ENCODE measurements around the gene RAB25.
A peak's percentile ranks its signal among the peaks of the same experiment; 100 is the strongest.

Gene RAB25

DNA sequence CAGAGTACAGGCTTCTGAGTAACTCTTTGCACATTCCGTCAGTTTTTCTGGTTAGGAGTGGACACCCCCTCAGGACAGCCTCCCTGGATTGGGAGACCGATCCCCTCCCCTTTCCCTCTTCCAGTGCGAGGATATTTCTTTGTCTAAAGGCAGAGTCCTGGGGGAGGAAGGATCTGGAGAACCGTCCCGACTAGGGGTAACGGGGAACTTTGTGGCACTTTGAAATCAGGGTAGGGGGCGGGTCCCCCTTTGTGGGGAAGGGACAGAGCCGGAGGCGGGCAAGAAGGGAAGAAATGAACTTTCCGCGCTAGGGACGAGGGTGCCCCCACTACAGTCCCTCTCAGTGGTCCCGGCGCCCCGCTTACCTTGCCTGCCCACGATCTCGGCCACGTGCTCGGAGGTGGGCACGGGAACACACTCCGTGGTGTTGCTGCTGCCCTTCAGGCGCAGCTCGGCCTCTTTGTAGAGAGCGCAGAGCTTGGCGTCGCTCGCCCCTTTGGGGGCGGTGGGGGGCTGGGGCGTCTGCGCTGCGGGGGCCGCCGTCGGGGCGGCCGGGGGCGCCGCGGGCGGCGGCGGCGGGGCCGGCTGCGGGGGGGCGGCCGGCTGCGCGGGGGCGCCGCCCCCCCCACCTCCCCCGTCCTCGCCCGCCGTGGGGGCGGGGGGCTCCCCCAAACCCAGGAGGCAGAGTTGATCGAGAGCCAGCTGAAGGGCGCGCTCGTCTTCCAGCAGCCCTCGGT lies 20.4 kb downstream of the RAB25 start (continued):
- TF ChIP-seq ZBTB11 (tag by site-specific recombination; conservative IDR thresholded peaks at IDR 0.05; ENCODE audit: low read depth) = peak; percentile 73
- no peak for TF ChIP-seq ZNF555 (tag by site-specific recombination; conservative IDR thresholded peaks at IDR 0.05)
- peak; percentile 86 for TF ChIP-seq ZNF121 (tag by site-specific recombination; IDR thresholded peaks at IDR 0.05)
- TF ChIP-seq ZBTB20 (tag by site-specific recombination; IDR thresholded peaks at IDR 0.05) = peak; percentile 75; the same call in 1 of the 2 replicates
- TF ChIP-seq REPIN1 (tag by site-specific recombination; IDR thresholded peaks at IDR 0.05; ENCODE audit: low read depth) = no peak
- 0 out of 2 replicates have a peak, but pooled peaks have one; percentile 10 for TF ChIP-seq ZNF600 (tag by site-specific recombination; IDR thresholded peaks at IDR 0.05)
- no peak for TF ChIP-seq ZNF513 (tag by site-specific recombination; IDR thresholded peaks at IDR 0.05)
- no peak for TF ChIP-seq PRDM6 (tag by site-specific recombination; IDR thresholded peaks at IDR 0.05)
- TF ChIP-seq, protein P1, sequence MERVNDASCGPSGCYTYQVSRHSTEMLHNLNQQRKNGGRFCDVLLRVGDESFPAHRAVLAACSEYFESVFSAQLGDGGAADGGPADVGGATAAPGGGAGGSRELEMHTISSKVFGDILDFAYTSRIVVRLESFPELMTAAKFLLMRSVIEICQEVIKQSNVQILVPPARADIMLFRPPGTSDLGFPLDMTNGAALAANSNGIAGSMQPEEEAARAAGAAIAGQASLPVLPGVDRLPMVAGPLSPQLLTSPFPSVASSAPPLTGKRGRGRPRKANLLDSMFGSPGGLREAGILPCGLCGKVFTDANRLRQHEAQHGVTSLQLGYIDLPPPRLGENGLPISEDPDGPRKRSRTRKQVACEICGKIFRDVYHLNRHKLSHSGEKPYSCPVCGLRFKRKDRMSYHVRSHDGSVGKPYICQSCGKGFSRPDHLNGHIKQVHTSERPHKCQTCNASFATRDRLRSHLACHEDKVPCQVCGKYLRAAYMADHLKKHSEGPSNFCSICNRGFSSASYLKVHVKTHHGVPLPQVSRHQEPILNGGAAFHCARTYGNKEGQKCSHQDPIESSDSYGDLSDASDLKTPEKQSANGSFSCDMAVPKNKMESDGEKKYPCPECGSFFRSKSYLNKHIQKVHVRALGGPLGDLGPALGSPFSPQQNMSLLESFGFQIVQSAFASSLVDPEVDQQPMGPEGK (tag by site-specific recombination; IDR thresholded peaks at IDR 0.05) = peak; percentile 53; the same call in 1 of the 2 replicates
- TF ChIP-seq, protein P2, sequence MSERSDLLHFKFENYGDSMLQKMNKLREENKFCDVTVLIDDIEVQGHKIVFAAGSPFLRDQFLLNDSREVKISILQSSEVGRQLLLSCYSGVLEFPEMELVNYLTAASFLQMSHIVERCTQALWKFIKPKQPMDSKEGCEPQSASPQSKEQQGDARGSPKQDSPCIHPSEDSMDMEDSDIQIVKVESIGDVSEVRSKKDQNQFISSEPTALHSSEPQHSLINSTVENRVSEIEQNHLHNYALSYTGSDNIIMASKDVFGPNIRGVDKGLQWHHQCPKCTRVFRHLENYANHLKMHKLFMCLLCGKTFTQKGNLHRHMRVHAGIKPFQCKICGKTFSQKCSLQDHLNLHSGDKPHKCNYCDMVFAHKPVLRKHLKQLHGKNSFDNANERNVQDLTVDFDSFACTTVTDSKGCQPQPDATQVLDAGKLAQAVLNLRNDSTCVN (tag by site-specific recombination; optimal IDR thresholded peaks at IDR 0.05) = peak; percentile 9
- no peak for TF ChIP-seq ZNF169 (tag by site-specific recombination; IDR thresholded peaks at IDR 0.05)
- TF ChIP-seq, protein P3, sequence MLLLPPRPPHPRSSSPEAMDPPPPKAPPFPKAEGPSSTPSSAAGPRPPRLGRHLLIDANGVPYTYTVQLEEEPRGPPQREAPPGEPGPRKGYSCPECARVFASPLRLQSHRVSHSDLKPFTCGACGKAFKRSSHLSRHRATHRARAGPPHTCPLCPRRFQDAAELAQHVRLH (tag by site-specific recombination; IDR thresholded peaks at IDR 0.05) = no peak
- no peak for TF ChIP-seq ZNF561 (tag by site-specific recombination; IDR thresholded peaks at IDR 0.05; ENCODE audit: borderline replicate concordance)
- no peak for TF ChIP-seq ZNF624 (tag by site-specific recombination; IDR thresholded peaks at IDR 0.05)
- peak; percentile 52; the same call in 1 of the 2 replicates for TF ChIP-seq EGR2 (tag by site-specific recombination; IDR thresholded peaks at IDR 0.05; ENCODE audit: low read depth)
- TF ChIP-seq, protein P4, sequence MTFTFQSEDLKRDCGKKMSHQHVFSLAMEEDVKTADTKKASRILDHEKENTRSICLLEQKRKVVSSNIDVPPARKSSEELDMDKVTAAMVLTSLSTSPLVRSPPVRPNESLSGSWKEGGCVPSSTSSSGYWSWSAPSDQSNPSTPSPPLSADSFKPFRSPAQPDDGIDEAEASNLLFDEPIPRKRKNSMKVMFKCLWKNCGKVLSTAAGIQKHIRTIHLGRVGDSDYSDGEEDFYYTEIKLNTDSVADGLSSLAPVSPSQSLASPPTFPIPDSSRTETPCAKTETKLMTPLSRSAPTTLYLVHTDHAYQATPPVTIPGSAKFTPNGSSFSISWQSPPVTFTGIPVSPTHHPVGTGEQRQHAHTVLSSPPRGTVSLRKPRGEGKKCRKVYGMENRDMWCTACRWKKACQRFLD (tag by site-specific recombination; IDR thresholded peaks at IDR 0.05) = no peak
- TF ChIP-seq ZNF629 (tag by site-specific recombination; IDR thresholded peaks at IDR 0.05) = no peak
- no peak for TF ChIP-seq ZNF473 (tag by site-specific recombination; IDR thresholded peaks at IDR 0.05)
- no peak for TF ChIP-seq ZNF132 (tag by site-specific recombination; IDR thresholded peaks at IDR 0.05; ENCODE audit: borderline replicate concordance)
- TF ChIP-seq ZBTB10 (tag by site-specific recombination; IDR thresholded peaks at IDR 0.05) = peak; percentile 66
- TF ChIP-seq ZNF670 (tag by site-specific recombination; IDR thresholded peaks at IDR 0.05; ENCODE audit: low read depth) = no peak
- TF ChIP-seq IKZF3 (tag by site-specific recombination; IDR thresholded peaks at IDR 0.05) = peak; percentile 54; the same call in 1 of the 2 replicates
- TF ChIP-seq ZBTB8A (tag by site-specific recombination; IDR thresholded peaks at IDR 0.05) = peak; percentile 65
- TF ChIP-seq GLIS2 (tag by site-specific recombination; IDR thresholded peaks at IDR 0.05) = peak; percentile 71
- peak; percentile 65 for TF ChIP-seq ZFHX2 (tag by site-specific recombination; conservative IDR thresholded peaks at IDR 0.05)

All from HEK293 (cell line).